CD4-positive, alpha-beta T cell treated with Interleukin-12 subunit alpha and Interleukin-12 subunit beta, for 1 hour (primary cell): ENCODE results near the gene ANTXR2.

Source experiments
- DNase-seq: peaks from one replicate; pipeline ENCODE4 v3.0.0-alpha.2; 2020

Gene ANTXR2

GRCh38 chr4:79854856-79855502 is 218.1 kb downstream of the ANTXR2 start:
- DNase-seq, result no peak

GRCh38 chr4:79852305-79852730 is 220.7 kb downstream of the ANTXR2 start:
- DNase-seq, result no peak

- no peak for DNase-seq
Observed at GRCh38 chr4:79851625-79852304, 221.3 kb downstream of the ANTXR2 start.
